HepG2 (cell line): ENCODE results near the gene AGRN. TPM values are rescaled to one million over a fixed set of nuclear protein-coding genes. Genes with fewer than 3 reads are reported as not detected.

Source experiments
- AHR ChIP-seq: IDR thresholded peaks from 2 replicates; pipeline ENCODE4 v1.6.1; 2018; ENCODE audit warnings: missing genetic modification reagents, missing compliant biosample characterization
- ARID4A ChIP-seq: sonication (generic); formaldehyde crosslinking; IDR thresholded peaks from 2 replicates; pipeline ENCODE4 v1.5.0; 2020; ENCODE audit warnings: mild to moderate bottlenecking, missing genetic modification reagents, borderline replicate concordance
- HOMEZ ChIP-seq: IDR thresholded peaks from 2 replicates; pipeline ENCODE4 v1.6.1; 2016; ENCODE audit warnings: low read depth
- KAT8 ChIP-seq: IDR thresholded peaks from 2 replicates; pipeline ENCODE4 v1.6.1; 2016; ENCODE audit warnings: missing genetic modification reagents, missing compliant biosample characterization
- PTBP1 ChIP-seq: fragments of 200-400 bp; formaldehyde crosslinking; IDR thresholded peaks from 2 replicates; pipeline ENCODE4 v1.6.1; 2018; ENCODE audit warnings: low read length, low read depth; ENCODE audit not compliant: poor library complexity, severe bottlenecking
- RORA ChIP-seq: sonication (generic); formaldehyde crosslinking; IDR thresholded peaks from 2 replicates; pipeline ENCODE4 v1.5.0; 2020; ENCODE audit warnings: mild to moderate bottlenecking, missing genetic modification reagents, moderate library complexity
- SALL1 ChIP-seq: sonication (generic); formaldehyde crosslinking; IDR thresholded peaks from 2 replicates; pipeline ENCODE4 v1.8.0; 2022; ENCODE audit warnings: mild to moderate bottlenecking, missing genetic modification reagents
- TFDP1 ChIP-seq: IDR thresholded peaks from 2 replicates; pipeline ENCODE4 v1.6.1; 2016; ENCODE audit warnings: missing compliant biosample characterization, missing genetic modification reagents, borderline replicate concordance
- ZFP91 ChIP-seq: sonication (generic); formaldehyde crosslinking; IDR thresholded peaks from 2 replicates; pipeline ENCODE4 v1.9.0; 2022; ENCODE audit warnings: missing genetic modification reagents, mild to moderate bottlenecking, borderline replicate concordance
- ZNF18 ChIP-seq: sonication (generic); formaldehyde crosslinking; IDR thresholded peaks from 2 replicates; pipeline ENCODE4 v1.8.0; 2022; ENCODE audit warnings: mild to moderate bottlenecking, missing genetic modification reagents; ENCODE audit not compliant: insufficient replicate concordance
- ZNF24 ChIP-seq: fragments of 450-650 bp; IDR thresholded peaks from 2 replicates; pipeline ENCODE4 v1.6.1; 2017; ENCODE audit warnings: antibody characterized with exemption, mild to moderate bottlenecking
- ZNF280D ChIP-seq: sonication (generic); formaldehyde crosslinking; IDR thresholded peaks from 2 replicates; pipeline ENCODE4 v1.5.1; 2020; ENCODE audit warnings: mild to moderate bottlenecking, missing genetic modification reagents
- ZNF317 ChIP-seq: sonication (generic); formaldehyde crosslinking; IDR thresholded peaks from 2 replicates; pipeline ENCODE4 v1.5.0; 2020; ENCODE audit warnings: mild to moderate bottlenecking, missing genetic modification reagents
- ZNF629 ChIP-seq: sonication (generic); formaldehyde crosslinking; conservative IDR thresholded peaks from 2 replicates; pipeline ENCODE4 v1.5.0; 2020; ENCODE audit warnings: missing genetic modification reagents
- ZNF7 ChIP-seq: IDR thresholded peaks from 2 replicates; pipeline ENCODE4 v1.6.1; 2016; ENCODE audit warnings: missing biosample characterization, missing genetic modification reagents
- polyA plus RNA-seq, 8 experiments: library from polyadenylated mRNA; depleted of rRNA in 3 of 8; stranded (reverse) in 7 of 8; unstranded in 1 of 8; fragments of >200 nt; fragmentation: Illumina TruSeq in 4 of 8; extraction: Trizol in 4 of 8; gene quantifications; 2 replicates each; pipeline versions ENCODE4 v1.2.1 to v1.2.3, GENCODE V29; 2011 to 2016; ENCODE audit warnings: low read depth in 4 of 8, missing spikeins in 1 of 8, mixed read lengths in 1 of 8; ENCODE audit not compliant: insufficient read depth in 1 of 8
- total RNA-seq, 5 experiments: library from RNA; depleted of rRNA; stranded (reverse); fragments of >200 nt; fragmentation: Illumina TruSeq; extraction: Trizol; gene quantifications; 2 replicates each; pipeline ENCODE4 v1.2.3, GENCODE V29; 2016; ENCODE audit warnings: low read depth in 1 of 5

The AGRN gene
- total and polyA plus RNA-seq, 2 of the 13 experiments (the other 11 are each of a cell fraction or from before 2014, with no cell fraction given), result 29.8 to 65.2 TPM

- TF ChIP-seq PTBP1 (no peak), SALL1 (CRISPR knock-in tag) (peak; percentile 54; the same call in 1 of the 2 replicates), TFDP1 (CRISPR knock-in tag) (no peak), ZFP91 (CRISPR knock-in tag) (no peak), RORA (CRISPR knock-in tag) (no peak), ARID4A (CRISPR knock-in tag) (peak; percentile 23; the same call in 1 of the 2 replicates), ZNF7 (CRISPR knock-in tag) (no peak), HOMEZ (no peak), ZNF629 (CRISPR knock-in tag) (no peak), KAT8 (0 out of 2 replicates have a peak, but pooled peaks have one; percentile 13), ZNF18 (no peak), ZNF317 (CRISPR knock-in tag) (no peak), AHR (CRISPR knock-in tag) (no peak), ZNF280D (CRISPR knock-in tag) (no peak), ZNF24 (no peak)
Measured at GRCh38 chr1:1065265-1065939, 45.5 kb downstream of the AGRN start (continued).
